Naive B cell (primary cell): ENCODE measurements around the gene PTPRT. TPM values are rescaled to one million over a fixed set of nuclear protein-coding genes. Genes with fewer than 3 reads are reported as not detected.

Source experiments
- ATAC-seq, 2 donors: fragments of 150-1000 bp; cut with Tn5 transposase; 2 replicates each; pipeline ENCODE4 v1.10.0; 2021; ENCODE audit warnings: low read depth in 2 of 2, mild to moderate bottlenecking in 2 of 2, moderate library complexity in 2 of 2
- DNase-seq: peaks from one replicate; pipeline ENCODE4 v3.0.0; 2022
- H3K27ac Mint-ChIP-seq, 6 donors: one replicate each; pipeline ENCODE4 v1.8.0; 2020 to 2022; ENCODE audit warnings: mild to moderate bottlenecking in 6 of 6, mixed read lengths in 6 of 6, moderate library complexity in 5 of 6, inconsistent platforms in 2 of 6
- H3K27me3 Mint-ChIP-seq, 3 donors: one replicate each; pipeline ENCODE4 v1.8.0; 2021 to 2022; ENCODE audit warnings: mixed read lengths in 3 of 3, mild to moderate bottlenecking in 1 of 3
- H3K36me3 Mint-ChIP-seq, 2 donors: one replicate each; pipeline ENCODE4 v1.8.0; 2020 to 2022; ENCODE audit warnings: mixed read lengths in 2 of 2, inconsistent platforms in 1 of 2, mild to moderate bottlenecking in 1 of 2
- H3K4me1 Mint-ChIP-seq, 3 donors: one replicate each; pipeline ENCODE4 v1.8.0; 2020 to 2022; ENCODE audit warnings: mixed read lengths in 3 of 3, inconsistent platforms in 1 of 3, mild to moderate bottlenecking in 1 of 3, moderate library complexity in 1 of 3
- H3K4me3 Mint-ChIP-seq, 8 donors: one replicate each; pipeline ENCODE4 v1.8.0; 2020 to 2022; ENCODE audit warnings: mild to moderate bottlenecking in 8 of 8, mixed read lengths in 8 of 8, moderate library complexity in 8 of 8, inconsistent platforms in 2 of 8
- H3K9me3 Mint-ChIP-seq, 7 donors: one replicate each; pipeline ENCODE4 v1.8.0; 2020 to 2022; ENCODE audit warnings: mixed read lengths in 7 of 7, mild to moderate bottlenecking in 5 of 7, inconsistent platforms in 2 of 7, moderate library complexity in 1 of 7
- polyA plus RNA-seq, 6 donors: library from polyadenylated mRNA; unstranded; fragments of 300-500 nt; fragmentation: Illumina TruSeq; gene quantifications; one replicate each; pipeline ENCODE4 v1.2.3, GENCODE V29; 2021; ENCODE audit warnings: low read depth in 6 of 6

Gene PTPRT
- polyA plus RNA-seq, 6 donors from 2014 or later: not detected

GRCh38 chr20:42164121-42164890 lies 1025.4 kb downstream of the PTPRT start:
- ATAC-seq (no peak), DNase-seq (no peak)
- no peak overlapping the region for H3K4me3 Mint-ChIP-seq
- H3K4me1 Mint-ChIP-seq: no peaks in the 10 kb centered on the region
- H3K27me3 Mint-ChIP-seq: no peaks in the 10 kb centered on the region
- no peak overlapping the region for H3K27ac Mint-ChIP-seq
- no peaks in the 10 kb centered on the region for H3K36me3 Mint-ChIP-seq
- H3K9me3 Mint-ChIP-seq: peaks cover 0 to 12% (median 0%) of the 10 kb centered on the region in 7 donors

GRCh38 chr20:42161228-42161829 lies 1028.4 kb downstream of the PTPRT start:
- Mint-ChIP-seq H3K27me3 (no peaks in the 10 kb centered on the region), H3K4me1 (no peaks in the 10 kb centered on the region), H3K36me3 (no peaks in the 10 kb centered on the region), H3K4me3 (no peak overlapping the region), H3K9me3 (peaks cover 0 to 5% (median 0%) of the 10 kb centered on the region in 7 donors), H3K27ac (no peak overlapping the region)
- ATAC-seq (no peak), DNase-seq (no peak)

GRCh38 chr20:42159808-42160207 lies 1029.9 kb downstream of the PTPRT start:
- no peak overlapping the region for H3K27ac Mint-ChIP-seq
- no peaks in the 10 kb centered on the region for H3K36me3 Mint-ChIP-seq
- H3K4me3 Mint-ChIP-seq: no peak overlapping the region
- ATAC-seq (no peak), DNase-seq (no peak)
- H3K27me3 Mint-ChIP-seq: peaks cover 0 to 4% (median 0%) of the 10 kb centered on the region in 3 donors
- peaks cover 0 to 10% (median 2%) of the 10 kb centered on the region in 7 donors for H3K9me3 Mint-ChIP-seq
- H3K4me1 Mint-ChIP-seq: no peaks in the 10 kb centered on the region

GRCh38 chr20:42158272-42158671 lies 1031.4 kb downstream of the PTPRT start:
- no peaks in the 10 kb centered on the region for H3K4me1 Mint-ChIP-seq
- no peak for ATAC-seq
- no peak overlapping the region for H3K4me3 Mint-ChIP-seq
- H3K27me3 Mint-ChIP-seq: peaks cover 0 to 4% (median 0%) of the 10 kb centered on the region in 3 donors
- DNase-seq: no peak
- H3K27ac Mint-ChIP-seq: no peak overlapping the region
- H3K36me3 Mint-ChIP-seq: no peaks in the 10 kb centered on the region
- peaks cover 0 to 15% (median 2%) of the 10 kb centered on the region in 7 donors for H3K9me3 Mint-ChIP-seq

- ATAC-seq: no peak
- Mint-ChIP-seq H3K27ac (no peak overlapping the region), H3K36me3 (no peaks in the 10 kb centered on the region), H3K9me3 (peaks cover 0 to 19% (median 4%) of the 10 kb centered on the region in 7 donors), H3K4me1 (no peaks in the 10 kb centered on the region), H3K4me3 (no peak overlapping the region), H3K27me3 (peaks cover 0 to 4% (median 0%) of the 10 kb centered on the region in 3 donors)
- DNase-seq: no peak
Measured at GRCh38 chr20:42155586-42155985, 1034.1 kb downstream of the PTPRT start.

GRCh38 chr20:42152575-42152974 lies 1037.1 kb downstream of the PTPRT start:
- H3K36me3 Mint-ChIP-seq: no peaks in the 10 kb centered on the region
- H3K27ac Mint-ChIP-seq: no peak overlapping the region
- H3K9me3 Mint-ChIP-seq: peaks cover 4 to 27% (median 5%) of the 10 kb centered on the region in 7 donors
- DNase-seq (no peak), ATAC-seq (no peak)
- H3K4me3 Mint-ChIP-seq: no peak overlapping the region
- H3K27me3 Mint-ChIP-seq: peaks cover 0 to 4% (median 0%) of the 10 kb centered on the region in 3 donors
- H3K4me1 Mint-ChIP-seq: no peaks in the 10 kb centered on the region

- Mint-ChIP-seq H3K36me3 (no peaks in the 10 kb centered on the region), H3K9me3 (peaks cover 4 to 22% (median 5%) of the 10 kb centered on the region in 7 donors), H3K27ac (peak overlapping the region in 1 of 6 donors; percentile 30), H3K4me1 (no peaks in the 10 kb centered on the region), H3K27me3 (no peaks in the 10 kb centered on the region), H3K4me3 (no peak overlapping the region)
- ATAC-seq (no peak), DNase-seq (no peak)
Measured at GRCh38 chr20:42150230-42150629, 1039.5 kb downstream of the PTPRT start.

- no peak overlapping the region for H3K27ac Mint-ChIP-seq
- ATAC-seq: no peak
- no peaks in the 10 kb centered on the region for H3K4me1 Mint-ChIP-seq
- DNase-seq: no peak
- no peaks in the 10 kb centered on the region for H3K27me3 Mint-ChIP-seq
- H3K36me3 Mint-ChIP-seq: no peaks in the 10 kb centered on the region
- H3K4me3 Mint-ChIP-seq: no peak overlapping the region
- H3K9me3 Mint-ChIP-seq: peaks cover 0 to 16% (median 3%) of the 10 kb centered on the region in 7 donors
Measured at GRCh38 chr20:42138729-42139128, 1051.0 kb downstream of the PTPRT start.

GRCh38 chr20:42134265-42135098 lies 1055.2 kb downstream of the PTPRT start:
- no peak overlapping the region for H3K27ac Mint-ChIP-seq
- peaks cover 0 to 8% (median 0%) of the 10 kb centered on the region in 7 donors for H3K9me3 Mint-ChIP-seq
- no peak overlapping the region for H3K4me3 Mint-ChIP-seq
- ATAC-seq (no peak), DNase-seq (no peak)
- peaks cover 0 to 7% (median 4%) of the 10 kb centered on the region in 3 donors for H3K27me3 Mint-ChIP-seq
- no peaks in the 10 kb centered on the region for H3K4me1 Mint-ChIP-seq
- H3K36me3 Mint-ChIP-seq: no peaks in the 10 kb centered on the region

- Mint-ChIP-seq H3K27me3 (peaks cover 0 to 7% (median 4%) of the 10 kb centered on the region in 3 donors), H3K4me1 (no peaks in the 10 kb centered on the region), H3K36me3 (no peaks in the 10 kb centered on the region), H3K4me3 (no peak overlapping the region), H3K27ac (no peak overlapping the region), H3K9me3 (peaks cover 0 to 3% (median 0%) of the 10 kb centered on the region in 7 donors)
- no peak for DNase-seq
- ATAC-seq: no peak
Measured at GRCh38 chr20:42130810-42131596, 1058.7 kb downstream of the PTPRT start.

GRCh38 chr20:42125426-42125825 lies 1064.3 kb downstream of the PTPRT start:
- no peak overlapping the region for H3K4me3 Mint-ChIP-seq
- H3K36me3 Mint-ChIP-seq: no peaks in the 10 kb centered on the region
- ATAC-seq: no peak
- H3K9me3 Mint-ChIP-seq: peaks cover 0 to 8% (median 0%) of the 10 kb centered on the region in 7 donors
- H3K4me1 Mint-ChIP-seq: no peaks in the 10 kb centered on the region
- peaks cover 0 to 1% (median 0%) of the 10 kb centered on the region in 3 donors for H3K27me3 Mint-ChIP-seq
- H3K27ac Mint-ChIP-seq: no peak overlapping the region
- no peak for DNase-seq

GRCh38 chr20:42123981-42124473 lies 1065.7 kb downstream of the PTPRT start:
- Mint-ChIP-seq H3K36me3 (no peaks in the 10 kb centered on the region), H3K9me3 (peaks cover 0 to 12% (median 2%) of the 10 kb centered on the region in 7 donors), H3K27ac (no peak overlapping the region), H3K27me3 (no peaks in the 10 kb centered on the region), H3K4me1 (no peaks in the 10 kb centered on the region), H3K4me3 (no peak overlapping the region)
- no peak for DNase-seq
- ATAC-seq: no peak
